WTC11 (cell line): Measurements from ENCODE around the gene UPK3A. TPM values are rescaled to one million over a fixed set of nuclear protein-coding genes. Genes with fewer than 3 reads are reported as not detected.

ENCODE experiments used
- ATAC-seq: fragments of 200-7000 bp; cut with Tn5 transposase; 2 replicates; pipeline ENCODE4 v1.10.0; 2021; ENCODE audit warnings: mild to moderate bottlenecking, moderate library complexity
- CTCF ChIA-PET: fragments of 300-600 bp; sonication (Branson Sonifier 250); formaldehyde crosslinking; loops from one replicate; lab custom pipeline; 2021; ENCODE audit warnings: antibody characterized with exemption; lab: Charles Lee
- POLR2A ChIA-PET: fragments of 350-600 bp; sonication (Branson Sonifier 250); formaldehyde crosslinking; loops from one replicate; lab custom pipeline; 2021; ENCODE audit warnings: antibody characterized with exemption; lab: Charles Lee
- DNase-seq: peaks from one replicate; pipeline ENCODE4 v3.0.0; 2021; ENCODE audit warnings: low spot score
- H3K27ac Mint-ChIP-seq: 2 replicates; pipeline ENCODE4 v1.8.0; 2021; ENCODE audit warnings: mixed read lengths
- H3K27me3 Mint-ChIP-seq: 2 replicates; pipeline ENCODE4 v1.8.0; 2021; ENCODE audit warnings: low read depth, mild to moderate bottlenecking, moderate library complexity, mixed read lengths
- H3K36me3 Mint-ChIP-seq: 2 replicates; pipeline ENCODE4 v1.8.0; 2021; ENCODE audit warnings: mixed read lengths
- H3K4me1 Mint-ChIP-seq: 2 replicates; pipeline ENCODE4 v1.8.0; 2022; ENCODE audit warnings: mixed read lengths
- H3K4me3 Mint-ChIP-seq: 2 replicates; pipeline ENCODE4 v1.8.0; 2021; ENCODE audit warnings: mild to moderate bottlenecking, moderate library complexity, mixed read lengths
- H3K9me3 Mint-ChIP-seq: 2 replicates; pipeline ENCODE4 v1.8.0; 2021; ENCODE audit warnings: mixed read lengths
- AFF4 ChIP-seq: sonication (generic); formaldehyde crosslinking; IDR thresholded peaks from 2 replicates; pipeline ENCODE4 v1.8.1; 2023; ENCODE audit warnings: mild to moderate bottlenecking, missing genetic modification reagents, borderline replicate concordance
- ATF2 ChIP-seq: sonication (generic); formaldehyde crosslinking; IDR thresholded peaks from 2 replicates; pipeline ENCODE4 v1.8.1; 2022; ENCODE audit warnings: low read depth, missing genetic modification reagents, borderline replicate concordance
- ELF4 ChIP-seq: sonication (generic); formaldehyde crosslinking; IDR thresholded peaks from 2 replicates; pipeline ENCODE4 v1.8.1; 2022; ENCODE audit warnings: low read depth, mild to moderate bottlenecking, moderate library complexity, missing genetic modification reagents
- ERG ChIP-seq: fragments of 250-450 bp; sonication (Bioruptor Pico); IDR thresholded peaks from 2 replicates; pipeline ENCODE4 v1.8.0; 2021; ENCODE audit warnings: mild to moderate bottlenecking
- HMGXB4 ChIP-seq: sonication (generic); formaldehyde crosslinking; IDR thresholded peaks from 2 replicates; pipeline ENCODE4 v1.8.1; 2023; ENCODE audit warnings: mild to moderate bottlenecking, moderate library complexity, missing genetic modification reagents
- JAZF1 ChIP-seq: fragments of 250-450 bp; sonication (Bioruptor Pico); IDR thresholded peaks from 2 replicates; pipeline ENCODE4 v1.9.0; 2021; ENCODE audit warnings: moderate library complexity, mild to moderate bottlenecking, inconsistent platforms
- KAT7 ChIP-seq: sonication (generic); formaldehyde crosslinking; IDR thresholded peaks from 2 replicates; pipeline ENCODE4 v1.8.1; 2023; ENCODE audit warnings: missing genetic modification reagents, mild to moderate bottlenecking, borderline replicate concordance
- MYBL2 ChIP-seq: sonication (generic); formaldehyde crosslinking; IDR thresholded peaks from 2 replicates; pipeline ENCODE4 v1.8.1; 2023; ENCODE audit warnings: mild to moderate bottlenecking, moderate library complexity, missing genetic modification reagents
- NR1H2 ChIP-seq: sonication (generic); formaldehyde crosslinking; IDR thresholded peaks from 2 replicates; pipeline ENCODE4 v1.9.0; 2021; ENCODE audit warnings: mild to moderate bottlenecking, moderate library complexity, missing genetic modification reagents
- RORB ChIP-seq: fragments of 250-450 bp; sonication (Bioruptor Pico); IDR thresholded peaks from 2 replicates; pipeline ENCODE4 v1.9.0; 2021; ENCODE audit warnings: mild to moderate bottlenecking
- SMAD3 ChIP-seq: sonication (generic); formaldehyde crosslinking; IDR thresholded peaks from 2 replicates; pipeline ENCODE4 v1.8.0; 2022; ENCODE audit warnings: missing genetic modification reagents, mild to moderate bottlenecking, borderline replicate concordance
- TCF7 ChIP-seq: sonication (generic); formaldehyde crosslinking; IDR thresholded peaks from 2 replicates; pipeline ENCODE4 v1.8.0; 2022; ENCODE audit warnings: mild to moderate bottlenecking, low read depth, missing genetic modification reagents, moderate library complexity
- TEAD4 ChIP-seq: sonication (generic); formaldehyde crosslinking; IDR thresholded peaks from 2 replicates; pipeline ENCODE4 v1.8.0; 2022; ENCODE audit warnings: mild to moderate bottlenecking, missing genetic modification reagents
- ZBTB43 ChIP-seq: sonication (generic); formaldehyde crosslinking; IDR thresholded peaks from 2 replicates; pipeline ENCODE4 v1.8.1; 2023; ENCODE audit warnings: mild to moderate bottlenecking, missing genetic modification reagents
- ZNF121 ChIP-seq: sonication (generic); formaldehyde crosslinking; IDR thresholded peaks from 2 replicates; pipeline ENCODE4 v1.8.0; 2023; ENCODE audit warnings: missing genetic modification reagents
- ZNF317 ChIP-seq: sonication (generic); formaldehyde crosslinking; IDR thresholded peaks from 2 replicates; pipeline ENCODE4 v1.8.1; 2023; ENCODE audit warnings: low read depth, mild to moderate bottlenecking, moderate library complexity, missing genetic modification reagents, borderline replicate concordance
- total RNA-seq: library from RNA; stranded (reverse); gene quantifications from 3 replicates; pipeline ENCODE4 v1.2.3, GENCODE V29; 2021
- TF ChIP-seq, protein P1 (sequence below): fragments of 250-450 bp; sonication (Bioruptor Pico); IDR thresholded peaks from 2 replicates; pipeline ENCODE4 v2.1.2; 2022; ENCODE audit warnings: mild to moderate bottlenecking, moderate library complexity
- TF ChIP-seq, protein P2 (sequence below): fragments of 250-450 bp; sonication (Bioruptor Pico); IDR thresholded peaks from 2 replicates; pipeline ENCODE4 v1.9.0; 2021; ENCODE audit warnings: moderate library complexity, mild to moderate bottlenecking, inconsistent platforms, borderline replicate concordance
- TF ChIP-seq, protein P3 (sequence below): sonication (generic); formaldehyde crosslinking; IDR thresholded peaks from 2 replicates; pipeline ENCODE4 v1.8.1; 2023; ENCODE audit warnings: mild to moderate bottlenecking, missing genetic modification reagents

Gene UPK3A
- total RNA-seq, 1 experiment from 2014 or later = 0.37 TPM

DNA sequence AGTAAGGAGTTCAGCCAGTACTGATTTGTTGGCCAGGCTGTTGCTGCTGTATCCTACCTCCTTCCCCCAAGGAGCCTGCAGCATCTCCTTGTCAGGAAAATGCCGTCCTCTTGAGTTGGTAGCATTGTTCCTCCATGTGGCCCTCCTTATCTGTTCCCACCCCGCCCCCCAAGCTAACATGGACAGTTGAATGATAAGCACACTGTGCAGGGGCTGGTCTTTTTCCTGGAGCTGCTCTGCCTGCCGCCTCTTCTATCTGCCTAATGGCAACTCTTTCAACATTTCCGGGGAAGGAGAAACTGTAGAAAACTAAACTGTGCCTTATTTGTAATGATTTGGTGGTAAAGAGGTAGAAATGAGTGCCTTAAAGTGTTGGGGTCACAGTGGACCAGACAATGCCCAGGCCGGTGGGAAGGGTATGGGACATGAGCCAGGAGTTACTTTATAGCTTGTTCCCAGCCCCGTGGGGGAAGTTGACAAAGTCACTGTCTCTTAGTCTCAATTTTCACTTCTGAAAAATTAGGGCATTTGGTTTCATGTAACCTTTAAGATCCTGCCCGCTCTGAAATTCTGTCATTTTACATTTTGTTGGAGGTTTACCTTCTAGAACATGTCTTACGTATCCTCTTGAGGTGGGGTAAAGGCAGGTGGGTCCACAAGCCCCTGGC, 29.4 kb downstream of the UPK3A start:
- ATAC-seq = no peak
- Mint-ChIP-seq H3K4me1 (peaks cover 41% of the 10 kb centered on the region), H3K4me3 (no peak overlapping the region), H3K27ac (no peak overlapping the region), H3K27me3 (peaks cover 4% of the 10 kb centered on the region; the same call in 1 of the 2 replicates), H3K9me3 (no peaks in the 10 kb centered on the region), H3K36me3 (no peaks in the 10 kb centered on the region; the same call in 1 of the 2 replicates)
- CTCF ChIA-PET = no interaction called here
- POLR2A ChIA-PET = no interaction called here
- DNase-seq = no peak
- TF ChIP-seq ERG (CRISPR knock-in tag) = no peak
- TF ChIP-seq NR1H2 (CRISPR knock-in tag) = no peak
- TF ChIP-seq, protein P1, sequence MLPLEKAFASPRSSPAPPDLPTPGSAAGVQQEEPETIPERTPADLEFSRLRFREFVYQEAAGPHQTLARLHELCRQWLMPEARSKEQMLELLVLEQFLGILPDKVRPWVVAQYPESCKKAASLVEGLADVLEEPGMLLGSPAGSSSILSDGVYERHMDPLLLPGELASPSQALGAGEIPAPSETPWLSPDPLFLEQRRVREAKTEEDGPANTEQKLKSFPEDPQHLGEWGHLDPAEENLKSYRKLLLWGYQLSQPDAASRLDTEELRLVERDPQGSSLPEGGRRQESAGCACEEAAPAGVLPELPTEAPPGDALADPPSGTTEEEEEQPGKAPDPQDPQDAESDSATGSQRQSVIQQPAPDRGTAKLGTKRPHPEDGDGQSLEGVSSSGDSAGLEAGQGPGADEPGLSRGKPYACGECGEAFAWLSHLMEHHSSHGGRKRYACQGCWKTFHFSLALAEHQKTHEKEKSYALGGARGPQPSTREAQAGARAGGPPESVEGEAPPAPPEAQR = no peak
- TF ChIP-seq JAZF1 (CRISPR knock-in tag) = no peak
- TF ChIP-seq ATF2 = no peak
- no peak for TF ChIP-seq MYBL2 (CRISPR knock-in tag)
- no peak for TF ChIP-seq KAT7
- TF ChIP-seq, protein P2, sequence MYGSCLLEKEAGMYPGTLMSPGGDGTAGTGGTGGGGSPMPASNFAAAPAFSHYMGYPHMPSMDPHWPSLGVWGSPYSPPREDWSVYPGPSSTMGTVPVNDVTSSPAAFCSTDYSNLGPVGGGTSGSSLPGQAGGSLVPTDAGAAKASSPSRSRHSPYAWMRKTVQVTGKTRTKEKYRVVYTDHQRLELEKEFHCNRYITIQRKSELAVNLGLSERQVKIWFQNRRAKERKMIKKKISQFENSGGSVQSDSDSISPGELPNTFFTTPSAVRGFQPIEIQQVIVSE (CRISPR knock-in tag) = no peak
- TF ChIP-seq RORB (CRISPR knock-in tag) = no peak
- TF ChIP-seq ZNF317 (CRISPR knock-in tag) = no peak
- no peak for TF ChIP-seq ELF4

DNA sequence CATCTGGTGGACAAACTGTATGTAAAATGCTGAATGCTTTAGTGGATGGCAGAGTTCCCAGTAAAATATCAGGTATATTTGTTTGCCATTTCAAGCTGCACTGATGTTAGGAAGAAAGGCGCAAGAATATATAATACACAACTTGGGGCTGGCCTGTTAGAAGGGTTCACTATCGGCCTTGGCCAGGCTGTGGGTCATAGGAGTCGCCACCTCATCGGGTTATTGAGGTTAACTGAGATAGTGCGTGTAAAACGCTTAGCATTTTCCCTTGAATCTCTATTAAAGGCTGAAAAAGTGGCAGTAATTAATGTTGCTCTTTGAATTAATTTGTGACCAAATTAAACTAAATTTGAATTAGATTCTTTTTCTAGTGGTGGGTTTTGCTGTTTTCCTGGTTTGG, 30.0 kb downstream of the UPK3A start:
- Mint-ChIP-seq H3K4me3 (no peak overlapping the region), H3K9me3 (no peaks in the 10 kb centered on the region), H3K27ac (no peak overlapping the region), H3K27me3 (peaks cover 4% of the 10 kb centered on the region; the same call in 1 of the 2 replicates), H3K36me3 (no peaks in the 10 kb centered on the region; the same call in 1 of the 2 replicates), H3K4me1 (peaks cover 43% of the 10 kb centered on the region)
- ChIA-PET POLR2A (no interaction called here), CTCF (no interaction called here)
- DNase-seq (no peak), ATAC-seq (no peak)
- TF ChIP-seq, protein P3, sequence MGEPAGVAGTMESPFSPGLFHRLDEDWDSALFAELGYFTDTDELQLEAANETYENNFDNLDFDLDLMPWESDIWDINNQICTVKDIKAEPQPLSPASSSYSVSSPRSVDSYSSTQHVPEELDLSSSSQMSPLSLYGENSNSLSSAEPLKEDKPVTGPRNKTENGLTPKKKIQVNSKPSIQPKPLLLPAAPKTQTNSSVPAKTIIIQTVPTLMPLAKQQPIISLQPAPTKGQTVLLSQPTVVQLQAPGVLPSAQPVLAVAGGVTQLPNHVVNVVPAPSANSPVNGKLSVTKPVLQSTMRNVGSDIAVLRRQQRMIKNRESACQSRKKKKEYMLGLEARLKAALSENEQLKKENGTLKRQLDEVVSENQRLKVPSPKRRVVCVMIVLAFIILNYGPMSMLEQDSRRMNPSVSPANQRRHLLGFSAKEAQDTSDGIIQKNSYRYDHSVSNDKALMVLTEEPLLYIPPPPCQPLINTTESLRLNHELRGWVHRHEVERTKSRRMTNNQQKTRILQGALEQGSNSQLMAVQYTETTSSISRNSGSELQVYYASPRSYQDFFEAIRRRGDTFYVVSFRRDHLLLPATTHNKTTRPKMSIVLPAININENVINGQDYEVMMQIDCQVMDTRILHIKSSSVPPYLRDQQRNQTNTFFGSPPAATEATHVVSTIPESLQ (CRISPR knock-in tag) = no peak
- TF ChIP-seq AFF4 (CRISPR knock-in tag) (no peak), HMGXB4 (CRISPR knock-in tag) (no peak), ZNF121 (CRISPR knock-in tag) (no peak), ZBTB43 (no peak), TEAD4 (CRISPR knock-in tag) (no peak), TCF7 (CRISPR knock-in tag) (no peak), SMAD3 (CRISPR knock-in tag) (no peak)
